ENCODE results near the gene BDH1. TPM values are rescaled to one million over a fixed set of nuclear protein-coding genes. Genes with fewer than 3 reads are reported as not detected.

Gene BDH1
- total RNA-seq, 4 donors from 2014 or later: 127 to 258 (median 197) TPM

GRCh38 chr3:197504229-197504628 lies 51.5 kb downstream of the BDH1 start:
- Histone ChIP-seq H3K4me3 (no peak overlapping the region), H3K4me1 (peaks cover 9 to 55% (median 44%) of the 10 kb centered on the region in 4 donors), H3K27ac (peak overlapping the region in 2 of 4 donors; percentile 69 to 80), H3K27me3 (no peaks in the 10 kb centered on the region), H3K36me3 (no peaks in the 10 kb centered on the region), H3K9me3 (no peaks in the 10 kb centered on the region)
- TF ChIP-seq EP300 (IDR thresholded peaks at IDR 0.05; ENCODE audit: low read depth) (no peak), POLR2A (IDR thresholded peaks at IDR 0.05) (no peak), CTCF (IDR thresholded peaks at IDR 0.05) (no peak), POLR2AphosphoS5 (IDR thresholded peaks at IDR 0.05) (no peak)
- DNase-seq: no peak
- WGBS, 2 donors (ENCODE audit: low coverage in 1 of 2): 36 to 37% methylated on average over 4 to 7 of the region's 7 CpGs
- intact Hi-C loops (cut with DNase I; ENCODE audit: low total_unique reads) (no loop called here), in situ Hi-C loops (cut with MboI; ENCODE audit: low pct_ligation_motif_present in 1 of 4, low pct_unique_long_range_greater_than_20kb in 1 of 4, low sequenced_read_pairs in 3 of 4) (loop anchor here in 3 of 4 donors (5.0 to 25.0 kb wide), 3 partner anchors 242 to 249 kb away; no protein-coding TSS in a partner anchor)

- H3K4me1 ChIP-seq: peaks cover 9 to 57% (median 47%) of the 10 kb centered on the region in 4 donors
- no peaks in the 10 kb centered on the region for H3K27me3 ChIP-seq
- H3K4me3 ChIP-seq: no peak overlapping the region
- peak overlapping the region; percentile 69 to 82 (median 76) for H3K27ac ChIP-seq
- no peaks in the 10 kb centered on the region for H3K36me3 ChIP-seq
- in situ Hi-C loops (cut with MboI; ENCODE audit: low pct_ligation_motif_present in 1 of 4, low pct_unique_long_range_greater_than_20kb in 1 of 4, low sequenced_read_pairs in 3 of 4): loop anchor here in 3 of 4 donors (5.0 to 25.0 kb wide), 3 partner anchors 241 to 249 kb away; no protein-coding TSS in a partner anchor
- H3K9me3 ChIP-seq: no peaks in the 10 kb centered on the region
- DNase-seq: no peak
- WGBS, 2 donors (ENCODE audit: low coverage in 1 of 2): 83 to 93% methylated on average over 1 of the region's 1 CpG
- TF ChIP-seq EP300 (IDR thresholded peaks at IDR 0.05; ENCODE audit: low read depth) (no peak), POLR2AphosphoS5 (IDR thresholded peaks at IDR 0.05) (no peak), POLR2A (IDR thresholded peaks at IDR 0.05) (no peak), CTCF (IDR thresholded peaks at IDR 0.05) (no peak)
- intact Hi-C loops (cut with DNase I; ENCODE audit: low total_unique reads): no loop called here
These were observed 52.1 kb downstream of the BDH1 start for GRCh38 chr3:197503652-197504051.

GRCh38 chr3:197501879-197502620 lies 53.7 kb downstream of the BDH1 start:
- H3K27me3 ChIP-seq: no peaks in the 10 kb centered on the region
- no peaks in the 10 kb centered on the region for H3K36me3 ChIP-seq
- no peak for TF ChIP-seq EP300 (IDR thresholded peaks at IDR 0.05; ENCODE audit: low read depth)
- TF ChIP-seq CTCF (IDR thresholded peaks at IDR 0.05): peak; percentile 57 to 92 (median 68)
- TF ChIP-seq POLR2A (IDR thresholded peaks at IDR 0.05): no peak
- H3K27ac ChIP-seq: peak overlapping the region; percentile 71 to 83 (median 81)
- H3K9me3 ChIP-seq: no peaks in the 10 kb centered on the region
- intact Hi-C loops (cut with DNase I; ENCODE audit: low total_unique reads): no loop called here
- in situ Hi-C loops (cut with MboI; ENCODE audit: low pct_ligation_motif_present in 1 of 4, low pct_unique_long_range_greater_than_20kb in 1 of 4, low sequenced_read_pairs in 3 of 4): loop anchor here in 3 of 4 donors (5.0 to 25.0 kb wide), 3 partner anchors 240 to 247 kb away; no protein-coding TSS in a partner anchor
- peak; percentile 88 for DNase-seq
- peaks cover 9 to 57% (median 47%) of the 10 kb centered on the region in 4 donors for H3K4me1 ChIP-seq
- no peak overlapping the region for H3K4me3 ChIP-seq
- WGBS, 2 donors (ENCODE audit: low coverage in 1 of 2): 43% methylated on average over 12 of the region's 12 CpGs; no CpG with 5 or more reads in 1 of the 2 donors

GRCh38 chr3:197501496-197501878 lies 54.3 kb downstream of the BDH1 start:
- 69% methylated on average over 1 of the region's 1 CpG; no CpG with 5 or more reads in 1 of the 2 donors for WGBS, 2 donors (ENCODE audit: low coverage in 1 of 2)
- Histone ChIP-seq H3K27me3 (no peaks in the 10 kb centered on the region), H3K4me3 (no peak overlapping the region), H3K4me1 (peaks cover 9 to 57% (median 47%) of the 10 kb centered on the region in 4 donors), H3K9me3 (no peaks in the 10 kb centered on the region), H3K27ac (peak overlapping the region; percentile 71 to 83 (median 81)), H3K36me3 (no peaks in the 10 kb centered on the region)
- TF ChIP-seq POLR2AphosphoS5 (IDR thresholded peaks at IDR 0.05) (no peak), CTCF (IDR thresholded peaks at IDR 0.05) (no peak), EP300 (IDR thresholded peaks at IDR 0.05; ENCODE audit: low read depth) (no peak), POLR2A (IDR thresholded peaks at IDR 0.05) (no peak)
- peak; percentile 78 for DNase-seq
- intact Hi-C loops (cut with DNase I; ENCODE audit: low total_unique reads) (no loop called here), in situ Hi-C loops (cut with MboI; ENCODE audit: low pct_ligation_motif_present in 1 of 4, low pct_unique_long_range_greater_than_20kb in 1 of 4, low sequenced_read_pairs in 3 of 4) (loop anchor here in 3 of 4 donors (5.0 to 25.0 kb wide), 3 partner anchors 239 to 247 kb away; no protein-coding TSS in a partner anchor)
